ENCODE results near the gene ICAM5. TPM values are rescaled to one million over a fixed set of nuclear protein-coding genes. Genes with fewer than 3 reads are reported as not detected.

The ICAM5 gene
- total RNA-seq, 2 donors from 2014 or later: 0.78 to 0.83 TPM

GRCh38 chr19:10343495-10343894 is 53.7 kb downstream of the ICAM5 start:
- peaks cover 15 to 19% of the 10 kb centered on the region in 2 donors for H3K4me1 Mint-ChIP-seq (ENCODE audit: low read depth in 2 of 2)
- DNase-seq (ENCODE audit: low spot score) (peak; percentile 22), ATAC-seq (no peak)
- H3K27me3 Mint-ChIP-seq: no peaks in the 10 kb centered on the region
- no peaks in the 10 kb centered on the region for H3K36me3 Mint-ChIP-seq
- H3K4me3 Mint-ChIP-seq: no peak overlapping the region
- no peak overlapping the region for H3K27ac Mint-ChIP-seq
- no peaks in the 10 kb centered on the region for H3K9me3 Mint-ChIP-seq

GRCh38 chr19:10344780-10345179 is 55.0 kb downstream of the ICAM5 start:
- no peak overlapping the region for H3K27ac Mint-ChIP-seq
- no peak for ATAC-seq
- no peaks in the 10 kb centered on the region for H3K9me3 Mint-ChIP-seq
- no peak overlapping the region for H3K4me3 Mint-ChIP-seq
- H3K4me1 Mint-ChIP-seq (ENCODE audit: low read depth in 2 of 2): peaks cover 2 to 6% of the 10 kb centered on the region in 2 donors
- DNase-seq (ENCODE audit: low spot score): no peak
- no peaks in the 10 kb centered on the region for H3K27me3 Mint-ChIP-seq
- H3K36me3 Mint-ChIP-seq: no peaks in the 10 kb centered on the region

Other genes starting within 250 kb of the ICAM5 start
- gene SHFL, start 203.6 kb upstream of the ICAM5 start, total RNA-seq: 10 to 100 TPM; 61.9 to 83.1 TPM
- 1 to 10 TPM; 5.1 to 5.2 TPM for gene ANGPTL6, start 187.3 kb upstream of the ICAM5 start, total RNA-seq
- 100 to 1,000 TPM; 114 to 178 TPM for gene PPAN, start 183.6 kb upstream of the ICAM5 start, total RNA-seq
- gene P2RY11, start 178.3 kb upstream of the ICAM5 start, total RNA-seq: 10 to 100 TPM; 35.0 to 35.6 TPM
- 100 to 1,000 TPM; 245 to 329 TPM for gene EIF3G, start 170.1 kb upstream of the ICAM5 start, total RNA-seq
- 100 to 1,000 TPM; 322 to 576 TPM for gene DNMT1, start 95.0 kb upstream of the ICAM5 start, total RNA-seq
- 1 to 10 TPM; 6.2 to 6.5 TPM for gene S1PR2, start 58.6 kb upstream of the ICAM5 start, total RNA-seq
- 100 to 1,000 TPM in 1 of 2 donors, 10 to 100 TPM in 1; 79.1 to 140 TPM for gene MRPL4, start 37.7 kb upstream of the ICAM5 start, total RNA-seq
- 100 to 1,000 TPM; 106 to 264 TPM for gene ICAM1, start 18.8 kb upstream of the ICAM5 start, total RNA-seq
- gene ICAM4, start 3.0 kb upstream of the ICAM5 start, total RNA-seq: 1 to 10 TPM; 1.4 to 2.1 TPM
- 1 to 10 TPM; 2.5 to 7.3 TPM for gene ZGLP1, start 19.9 kb downstream of the ICAM5 start, total RNA-seq
- gene FDX2, start 26.1 kb downstream of the ICAM5 start, total RNA-seq: 10 to 100 TPM; 11.4 to 26.4 TPM
- 100 to 1,000 TPM in 1 of 2 donors, 10 to 100 TPM in 1; 81.1 to 131 TPM for gene RAVER1, start 43.6 kb downstream of the ICAM5 start, total RNA-seq
- gene ICAM3, start 49.7 kb downstream of the ICAM5 start, total RNA-seq: 100 to 1,000 TPM in 1 of 2 donors, 10 to 100 TPM in 1; 91.9 to 154 TPM
- 100 to 1,000 TPM; 310 to 453 TPM for gene TYK2, start 90.6 kb downstream of the ICAM5 start, total RNA-seq
- gene CDC37, start 113.6 kb downstream of the ICAM5 start, total RNA-seq: 100 to 1,000 TPM; 228 to 368 TPM
- 10 to 100 TPM; 14.5 to 46.6 TPM for gene PDE4A, start 130.6 kb downstream of the ICAM5 start, total RNA-seq
- 100 to 1,000 TPM in 1 of 2 donors, 10 to 100 TPM in 1; 94.0 to 118 TPM for gene KEAP1, start 213.4 kb downstream of the ICAM5 start, total RNA-seq
- 10 to 100 TPM in 1 of 2 donors, 1 to 10 TPM in 1; 5.1 to 16.3 TPM for gene S1PR5, start 227.5 kb downstream of the ICAM5 start, total RNA-seq

Data from natural killer cell treated with Interleukin-12 subunit alpha and Interleukin-12 subunit beta and Interleukin-15 and Interleukin-18, amount 100 ng/mL, for 72 hours (primary cell).